PFSK-1 (cell line): ENCODE measurements around the gene C10orf95.

ENCODE experiments used
- FOXP2 ChIP-seq: optimal IDR thresholded peaks from 2 replicates; pipeline ENCODE3; 2011; ENCODE audit warnings: borderline replicate concordance, control low read depth, inconsistent platforms; ENCODE audit not compliant: insufficient read depth; ENCODE audit errors: extremely low read length, extremely low read depth
- POLR2AphosphoS5 ChIP-seq: IDR thresholded peaks from 2 replicates; pipeline ENCODE4 v1.6.1; 2012; ENCODE audit warnings: low read depth, mild to moderate bottlenecking, control low read depth, low read length, moderate library complexity
- SIN3A ChIP-seq: IDR thresholded peaks from 2 replicates; pipeline ENCODE4 v1.6.1; 2012; ENCODE audit warnings: mild to moderate bottlenecking, low read length, moderate library complexity, borderline replicate concordance; ENCODE audit not compliant: insufficient read depth
- TAF1 ChIP-seq: IDR thresholded peaks from 2 replicates; pipeline ENCODE4 v1.6.1; 2012; ENCODE audit warnings: low read length, control low read depth, borderline replicate concordance; ENCODE audit not compliant: insufficient read depth
- TF ChIP-seq, protein P1 (sequence below), 2 experiments: IDR thresholded peaks; 2 replicates each; pipeline versions ENCODE4 v1.6.1 to v1.8.0; 2011 to 2012; ENCODE audit warnings: low read depth in 2 of 2, low read length in 2 of 2, control low read depth in 1 of 2, inconsistent platforms in 1 of 2, mild to moderate bottlenecking in 1 of 2, moderate library complexity in 1 of 2; ENCODE audit not compliant: insufficient read depth in 1 of 2

C10orf95 gene

DNA sequence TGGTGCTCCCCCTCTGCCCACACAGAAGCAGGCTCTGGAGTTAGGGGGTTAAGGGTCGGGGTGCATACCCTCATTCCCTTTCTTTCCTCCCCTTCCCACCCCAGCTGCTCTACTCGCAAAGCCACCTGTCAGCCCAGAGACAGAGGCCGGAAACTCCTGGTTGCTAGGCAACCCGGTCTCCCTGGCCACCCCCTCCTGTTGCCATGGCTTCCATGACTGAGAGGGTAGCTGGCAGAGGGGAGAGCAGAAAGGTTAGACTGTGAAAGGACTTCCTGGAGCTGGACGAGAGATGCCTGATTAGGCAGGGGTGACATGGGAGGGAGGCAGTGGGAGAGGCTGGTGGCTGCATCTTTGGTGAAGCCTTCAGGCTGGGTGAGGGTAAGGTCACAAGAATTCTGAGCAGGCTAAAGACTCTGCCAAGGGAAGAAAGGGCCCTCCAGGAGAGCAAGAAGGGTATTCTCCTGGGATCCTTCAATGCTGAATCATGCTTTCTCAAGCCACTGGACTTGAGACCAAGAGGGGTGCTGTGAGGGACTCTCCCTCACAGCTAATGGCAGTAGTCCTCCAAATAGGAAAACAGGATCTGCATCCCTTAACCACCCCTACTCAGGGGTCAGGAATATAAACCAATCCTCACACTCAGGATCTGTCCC is 38.2 kb downstream of the C10orf95 start:
- no peak for TF ChIP-seq POLR2AphosphoS5
- no peak for TF ChIP-seq TAF1
- TF ChIP-seq, protein P1, sequence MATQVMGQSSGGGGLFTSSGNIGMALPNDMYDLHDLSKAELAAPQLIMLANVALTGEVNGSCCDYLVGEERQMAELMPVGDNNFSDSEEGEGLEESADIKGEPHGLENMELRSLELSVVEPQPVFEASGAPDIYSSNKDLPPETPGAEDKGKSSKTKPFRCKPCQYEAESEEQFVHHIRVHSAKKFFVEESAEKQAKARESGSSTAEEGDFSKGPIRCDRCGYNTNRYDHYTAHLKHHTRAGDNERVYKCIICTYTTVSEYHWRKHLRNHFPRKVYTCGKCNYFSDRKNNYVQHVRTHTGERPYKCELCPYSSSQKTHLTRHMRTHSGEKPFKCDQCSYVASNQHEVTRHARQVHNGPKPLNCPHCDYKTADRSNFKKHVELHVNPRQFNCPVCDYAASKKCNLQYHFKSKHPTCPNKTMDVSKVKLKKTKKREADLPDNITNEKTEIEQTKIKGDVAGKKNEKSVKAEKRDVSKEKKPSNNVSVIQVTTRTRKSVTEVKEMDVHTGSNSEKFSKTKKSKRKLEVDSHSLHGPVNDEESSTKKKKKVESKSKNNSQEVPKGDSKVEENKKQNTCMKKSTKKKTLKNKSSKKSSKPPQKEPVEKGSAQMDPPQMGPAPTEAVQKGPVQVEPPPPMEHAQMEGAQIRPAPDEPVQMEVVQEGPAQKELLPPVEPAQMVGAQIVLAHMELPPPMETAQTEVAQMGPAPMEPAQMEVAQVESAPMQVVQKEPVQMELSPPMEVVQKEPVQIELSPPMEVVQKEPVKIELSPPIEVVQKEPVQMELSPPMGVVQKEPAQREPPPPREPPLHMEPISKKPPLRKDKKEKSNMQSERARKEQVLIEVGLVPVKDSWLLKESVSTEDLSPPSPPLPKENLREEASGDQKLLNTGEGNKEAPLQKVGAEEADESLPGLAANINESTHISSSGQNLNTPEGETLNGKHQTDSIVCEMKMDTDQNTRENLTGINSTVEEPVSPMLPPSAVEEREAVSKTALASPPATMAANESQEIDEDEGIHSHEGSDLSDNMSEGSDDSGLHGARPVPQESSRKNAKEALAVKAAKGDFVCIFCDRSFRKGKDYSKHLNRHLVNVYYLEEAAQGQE (IDR thresholded peaks at IDR 0.05; ENCODE audit: insufficient read depth in 1 of 2, low read depth in 2 of 2, low read length in 2 of 2), result no peak
- no peak for TF ChIP-seq FOXP2
- TF ChIP-seq SIN3A, result no peak

DNA sequence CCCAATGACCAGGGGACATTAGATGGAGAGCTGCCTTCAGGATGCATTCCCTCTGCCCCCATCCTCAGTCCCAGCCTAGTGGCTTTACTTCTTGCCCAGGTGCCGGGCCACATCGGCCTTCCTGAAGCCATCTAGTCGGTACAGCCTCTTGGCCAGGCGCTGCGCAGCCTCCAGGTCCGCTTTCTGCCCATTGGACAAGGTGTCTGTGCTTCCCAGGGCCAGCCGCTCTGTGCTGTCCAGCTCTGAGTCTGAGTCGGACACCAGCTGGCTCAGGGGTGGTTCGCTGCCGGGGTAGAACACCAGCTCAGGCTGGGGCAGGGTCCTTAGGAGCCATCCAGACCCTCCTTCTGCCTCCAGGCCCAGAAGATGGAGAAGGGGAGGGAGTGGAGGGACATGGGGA is 39.0 kb downstream of the C10orf95 start:
- TF ChIP-seq POLR2AphosphoS5, result no peak
- TF ChIP-seq, protein P1 (IDR thresholded peaks at IDR 0.05; ENCODE audit: insufficient read depth in 1 of 2, low read depth in 2 of 2, low read length in 2 of 2), result no peak
- no peak for TF ChIP-seq FOXP2
- TF ChIP-seq TAF1, result no peak
- TF ChIP-seq SIN3A, result no peak

DNA sequence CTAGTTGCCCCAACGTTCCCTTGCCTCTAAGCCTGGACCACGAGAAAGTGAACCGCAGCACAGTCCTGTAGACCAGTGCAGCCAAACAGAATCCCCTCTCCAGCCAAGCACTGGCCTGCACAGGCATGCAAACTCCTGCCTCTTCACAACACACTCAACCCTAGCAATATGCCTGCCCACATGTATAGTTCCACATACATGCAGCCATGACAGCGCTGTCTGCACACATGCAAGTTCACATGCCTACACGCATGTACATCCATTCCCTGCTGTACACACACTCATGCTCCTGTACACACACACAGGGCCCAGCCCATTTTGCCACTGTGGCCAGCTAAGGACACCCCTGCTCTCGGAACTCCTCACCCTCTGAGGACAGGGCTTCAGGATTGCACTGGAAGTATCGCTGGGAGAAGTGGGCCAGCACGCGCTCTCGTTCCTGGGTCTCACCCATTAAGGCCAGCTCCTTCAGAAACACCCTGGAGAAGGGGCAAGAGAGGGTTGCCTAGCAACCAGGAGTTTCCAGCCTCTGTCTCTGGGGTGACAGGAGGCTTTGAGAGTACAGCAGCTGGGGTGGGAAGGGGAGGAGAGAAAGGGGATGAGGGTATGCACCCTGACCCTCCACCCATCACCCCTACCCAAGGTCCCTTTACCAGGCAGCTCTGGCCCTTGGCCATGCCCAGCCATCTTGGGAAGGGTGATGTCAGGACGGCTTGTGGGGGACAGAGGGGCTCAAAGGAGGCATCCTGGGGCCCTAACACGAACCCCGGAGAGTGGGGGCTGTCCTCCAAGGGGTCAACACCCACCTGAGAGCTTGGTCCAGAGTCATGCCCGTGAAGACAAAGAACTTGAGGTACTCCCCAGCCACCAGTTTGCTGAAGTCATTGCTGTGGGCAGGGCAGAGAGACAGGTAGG is 39.7 kb downstream of the C10orf95 start:
- TF ChIP-seq, protein P1 (IDR thresholded peaks at IDR 0.05; ENCODE audit: insufficient read depth in 1 of 2, low read depth in 2 of 2, low read length in 2 of 2), result no peak
- TF ChIP-seq SIN3A (no peak), POLR2AphosphoS5 (no peak), TAF1 (no peak), FOXP2 (no peak)

DNA sequence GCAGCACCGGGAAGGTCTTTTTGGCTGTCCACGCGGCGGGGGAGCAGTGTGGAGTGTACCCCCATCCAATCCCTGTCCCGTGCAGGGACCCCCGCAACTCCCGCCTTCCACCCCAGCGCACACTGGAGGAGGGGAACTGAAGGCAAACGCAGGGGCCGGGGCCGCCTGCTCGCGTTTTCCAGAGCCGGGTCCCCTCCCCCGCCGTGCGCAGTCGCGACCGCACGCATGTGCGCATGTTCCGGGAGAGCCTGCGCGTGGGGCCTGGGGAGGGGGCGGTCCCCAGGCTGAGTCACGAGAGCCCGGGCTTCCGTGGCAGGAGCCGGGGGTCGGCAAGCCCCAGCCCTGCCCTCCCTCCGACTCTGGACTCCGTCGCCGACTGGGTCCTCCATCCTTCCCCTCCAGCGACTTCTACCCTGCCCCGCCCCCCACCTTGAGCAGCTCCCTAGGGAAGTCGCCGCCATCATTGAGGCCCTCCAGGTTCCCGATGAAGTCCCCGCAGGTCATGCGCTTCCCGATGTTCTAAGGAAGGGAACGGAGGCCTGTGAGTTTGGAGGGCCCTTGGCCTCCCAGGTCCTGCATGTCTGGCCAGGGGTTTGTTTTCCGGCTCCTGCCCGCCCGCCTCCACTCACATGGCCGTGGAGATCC is 40.8 kb downstream of the C10orf95 start:
- TF ChIP-seq FOXP2, result no peak
- no peak for TF ChIP-seq POLR2AphosphoS5
- TF ChIP-seq, protein P1 (IDR thresholded peaks at IDR 0.05; ENCODE audit: insufficient read depth in 1 of 2, low read depth in 2 of 2, low read length in 2 of 2), result no peak
- no peak for TF ChIP-seq TAF1
- no peak for TF ChIP-seq SIN3A
